Activated naive CD4-positive, alpha-beta T cell treated with anti-CD3 and anti-CD28 coated beads, Interleukin-2, amount 50 U/mL, for 72 hours (primary cell): Measurements from ENCODE around the gene ABCG4. TPM values are rescaled to one million over a fixed set of nuclear protein-coding genes. Genes with fewer than 3 reads are reported as not detected.
"Not testable (repeated sequence)": the region's sequence is repeated elsewhere in the genome, so short reads cannot be mapped to it uniquely, and the experiment has no call there.

Source experiments
- ATAC-seq, 2 donors: fragments of 150-1000 bp; cut with Tn5 transposase; 2 replicates each; pipeline ENCODE4 v1.10.0; 2021; ENCODE audit warnings: mild to moderate bottlenecking in 2 of 2, moderate library complexity in 2 of 2
- DNase-seq, 2 donors: peaks; one replicate each; pipeline ENCODE4 v3.0.0; 2021 to 2022; ENCODE audit warnings: low spot score in 2 of 2
- H3K27ac Mint-ChIP-seq, 2 donors: one replicate each; pipeline ENCODE4 v1.8.0; 2022; ENCODE audit warnings: mild to moderate bottlenecking in 2 of 2, mixed read lengths in 2 of 2
- H3K36me3 Mint-ChIP-seq, 2 donors: one replicate each; pipeline ENCODE4 v1.8.0; 2022; ENCODE audit warnings: mixed read lengths in 2 of 2
- H3K9me3 Mint-ChIP-seq, 2 donors: one replicate each; pipeline ENCODE4 v1.8.0; 2022; ENCODE audit warnings: mixed read lengths in 2 of 2
- total RNA-seq, 2 donors: library from RNA; stranded (reverse); gene quantifications; one replicate each; pipeline ENCODE4 v1.2.3, GENCODE V29; 2022

The ABCG4 gene
- total RNA-seq: under 1 TPM; 0.12 to 0.25 TPM

- H3K27ac Mint-ChIP-seq: no peak within 1 kb of the TSS
- H3K9me3 Mint-ChIP-seq: no peaks in the 10 kb centered on the region
- H3K36me3 Mint-ChIP-seq: no peaks in the 10 kb centered on the region
- peak; percentile 53 to 75 for ATAC-seq
- DNase-seq: peak in 1 of 2 donors; percentile 38
Observed at GRCh38 chr11:119149018-119149785, at the start of gene ABCG4. ABCG4 (plus strand) TSS chr11:119149052; CDS start chr11:119149966, 914 bp downstream.

GRCh38 chr11:119099711-119100110, 49.1 kb upstream of the ABCG4 start:
- H3K9me3 Mint-ChIP-seq: no peaks in the 10 kb centered on the region
- H3K36me3 Mint-ChIP-seq: peaks cover 24 to 51% of the 10 kb centered on the region in 2 donors
- peak overlapping the region in 1 of 2 donors; percentile 97 for H3K27ac Mint-ChIP-seq
- no peak for ATAC-seq
- DNase-seq: no peak

- no peak for DNase-seq
- no peaks in the 10 kb centered on the region for H3K9me3 Mint-ChIP-seq
- ATAC-seq: no peak
- peak overlapping the region; percentile 97 to 99 for H3K27ac Mint-ChIP-seq
- H3K36me3 Mint-ChIP-seq: peaks cover 19 to 45% of the 10 kb centered on the region in 2 donors
Observed at GRCh38 chr11:119100246-119100970, 48.4 kb upstream of the ABCG4 start.

GRCh38 chr11:119100994-119101758, 47.7 kb upstream of the ABCG4 start:
- H3K27ac Mint-ChIP-seq: peak overlapping the region; percentile 97 to 99
- DNase-seq: peak in 1 of 2 donors; percentile 81

GRCh38 chr11:119101759-119102423, 47.0 kb upstream of the ABCG4 start, which contains the start of gene DPAGT1:
DPAGT1 (minus strand) TSS chr11:119101853; CDS start chr11:119101655, 198 bp downstream.
- no peaks in the 10 kb centered on the region for H3K9me3 Mint-ChIP-seq
- H3K27ac Mint-ChIP-seq: peak within 1 kb of the TSS; percentile 97 to 99
- DNase-seq (peak; percentile 83), ATAC-seq (peak; percentile 85 to 91)
- H3K36me3 Mint-ChIP-seq: peaks cover 12 to 52% of the 10 kb centered on the region in 2 donors

More at GRCh38 chr11:119100994-119101758, 47.7 kb upstream of the ABCG4 start:
- ATAC-seq: peak; percentile 15 to 64
- H3K36me3 Mint-ChIP-seq: peaks cover 17 to 45% of the 10 kb centered on the region in 2 donors
- no peaks in the 10 kb centered on the region for H3K9me3 Mint-ChIP-seq

- not testable (repeated sequence) for ATAC-seq
- H3K27ac Mint-ChIP-seq: peak overlapping the region; percentile 97 to 99
Observed at GRCh38 chr11:119103161-119103664, 45.6 kb upstream of the ABCG4 start.

GRCh38 chr11:119103793-119104192, 45.1 kb upstream of the ABCG4 start:
- no peak for ATAC-seq
- H3K9me3 Mint-ChIP-seq: no peaks in the 10 kb centered on the region
- peak overlapping the region; percentile 75 to 97 for H3K27ac Mint-ChIP-seq
- DNase-seq: no peak
- H3K36me3 Mint-ChIP-seq: peaks cover 19 to 54% of the 10 kb centered on the region in 2 donors

More at GRCh38 chr11:119103161-119103664, 45.6 kb upstream of the ABCG4 start:
- H3K36me3 Mint-ChIP-seq: peaks cover 13 to 54% of the 10 kb centered on the region in 2 donors
- H3K9me3 Mint-ChIP-seq, DNase-seq: not testable (repeated sequence)

- ATAC-seq: peak; percentile 91 to 94
- Mint-ChIP-seq H3K27ac (peak within 1 kb of the TSS; percentile 93 to 95), H3K36me3 (peaks cover 19 to 44% of the 10 kb centered on the region in 2 donors), H3K9me3 (no peaks in the 10 kb centered on the region)
- peak; percentile 88 to 91 for DNase-seq
Observed at GRCh38 chr11:119106564-119107537, 42.0 kb upstream of the ABCG4 start, which contains the start of gene C2CD2L. C2CD2L (plus strand) TSS chr11:119107344; CDS start chr11:119107742, 398 bp downstream.

- no peak for DNase-seq
- ATAC-seq: peak; percentile 4 to 8
Observed at GRCh38 chr11:119107538-119108145, 41.2 kb upstream of the ABCG4 start.

GRCh38 chr11:119108146-119108856, 40.6 kb upstream of the ABCG4 start:
- H3K36me3 Mint-ChIP-seq: peaks cover 19 to 36% of the 10 kb centered on the region in 2 donors
- DNase-seq: peak in 1 of 2 donors; percentile 40
- H3K9me3 Mint-ChIP-seq: no peaks in the 10 kb centered on the region
- ATAC-seq: peak; percentile 23 to 45
- peak overlapping the region; percentile 80 to 95 for H3K27ac Mint-ChIP-seq

More at GRCh38 chr11:119107538-119108145, 41.2 kb upstream of the ABCG4 start:
- Mint-ChIP-seq H3K27ac (peak overlapping the region; percentile 80 to 95), H3K36me3 (peaks cover 19 to 36% of the 10 kb centered on the region in 2 donors), H3K9me3 (no peaks in the 10 kb centered on the region)

- H3K36me3 Mint-ChIP-seq: peaks cover 19 to 36% of the 10 kb centered on the region in 2 donors
- peak overlapping the region; percentile 80 to 95 for H3K27ac Mint-ChIP-seq
- no peaks in the 10 kb centered on the region for H3K9me3 Mint-ChIP-seq
- no peak for DNase-seq
- ATAC-seq: no peak
Observed at GRCh38 chr11:119108857-119109221, 40.0 kb upstream of the ABCG4 start.

- no peak for ATAC-seq
- Mint-ChIP-seq H3K9me3 (no peaks in the 10 kb centered on the region), H3K27ac (peak overlapping the region in 1 of 2 donors; percentile 80), H3K36me3 (peaks cover 19 to 36% of the 10 kb centered on the region in 2 donors)
- DNase-seq: no peak
Observed at GRCh38 chr11:119109843-119110242, 39.0 kb upstream of the ABCG4 start.

- Mint-ChIP-seq H3K36me3 (peaks cover 24 to 40% of the 10 kb centered on the region in 2 donors), H3K27ac (peak overlapping the region; percentile 8 to 50), H3K9me3 (no peaks in the 10 kb centered on the region)
- DNase-seq: no peak
- no peak for ATAC-seq
Observed at GRCh38 chr11:119110439-119110838, 38.4 kb upstream of the ABCG4 start.
